Tibial nerve (tissue), 4 donors: Measurements from ENCODE around the gene FCSK. TPM values are rescaled to one million over a fixed set of nuclear protein-coding genes. Genes with fewer than 3 reads are reported as not detected.

Experiments
- DNase-seq, 2 donors: peaks; one replicate each; pipeline ENCODE4 v3.0.0-alpha.2; 2019; ENCODE audit warnings: low spot score in 2 of 2
- H3K27ac ChIP-seq, 4 donors: fragments of 200-600 bp; sonication (generic) in 3 of 4; one replicate each; pipeline ENCODE4 v1.5.1; 2017 to 2019; ENCODE audit warnings: mild to moderate bottlenecking in 1 of 4
- H3K27me3 ChIP-seq, 2 donors: fragments of 200-600 bp; sonication (generic) in 1 of 2; one replicate each; pipeline versions ENCODE4 v1.5.1 to v1.6.0; 2017 to 2019
- H3K36me3 ChIP-seq, 3 donors: fragments of 200-600 bp; sonication (generic); one replicate each; pipeline ENCODE4 v1.5.1; 2018 to 2019
- H3K4me1 ChIP-seq, 4 donors: fragments of 200-600 bp; sonication (generic) in 3 of 4; one replicate each; pipeline ENCODE4 v1.5.1; 2017 to 2019
- H3K4me3 ChIP-seq, 4 donors: fragments of 200-600 bp; sonication (generic) in 3 of 4; one replicate each; pipeline ENCODE4 v1.5.1; 2017 to 2019; ENCODE audit warnings: mild to moderate bottlenecking in 1 of 4, moderate library complexity in 1 of 4
- H3K9me3 ChIP-seq, 4 donors: fragments of 200-600 bp; sonication (generic) in 3 of 4; one replicate each; pipeline ENCODE4 v1.5.1; 2017 to 2019
- CTCF ChIP-seq, 5 experiments: fragments of 200-600 bp in 3 of 5; fragments of 450-650 bp in 2 of 5; sonication (generic) in 3 of 5; IDR thresholded peaks; one replicate each; pipeline ENCODE4 v1.5.1; 2016 to 2019; ENCODE audit warnings: antibody characterized with exemption in 5 of 5, mild to moderate bottlenecking in 3 of 5, moderate library complexity in 2 of 5
- EP300 ChIP-seq, 2 donors: sonication (generic); formaldehyde crosslinking; IDR thresholded peaks; one replicate each; pipeline ENCODE4 v1.6.1; 2017; ENCODE audit warnings: antibody characterized with exemption in 2 of 2, mild to moderate bottlenecking in 1 of 2
- POLR2A ChIP-seq, 2 donors: fragments of 450-650 bp; IDR thresholded peaks; one replicate each; pipeline ENCODE4 v1.6.1; 2017; ENCODE audit warnings: antibody characterized with exemption in 2 of 2, mild to moderate bottlenecking in 2 of 2, moderate library complexity in 2 of 2
- WGBS, 2 donors: methylation state at CpG; one replicate each; pipeline ENCODE4 v1.1.5; 2018; 5-methylcytosine and 5-hydroxymethylcytosine counted together
- total RNA-seq, 4 donors: library from RNA; depleted of rRNA; stranded (reverse); fragments of >200 nt; gene quantifications; one replicate each; pipeline ENCODE4 v1.1.0, GENCODE V29; 2016

FCSK gene
- total RNA-seq, 4 donors from 2014 or later, result 21.3 to 53.1 (median 37.9) TPM

- H3K4me3 ChIP-seq, result no peak overlapping the region
- 43 to 44% methylated on average over 3 of the region's 3 CpGs for WGBS, 2 donors
- no peak for DNase-seq
- TF ChIP-seq CTCF (IDR thresholded peaks at IDR 0.05) (no peak), EP300 (IDR thresholded peaks at IDR 0.05) (no peak), POLR2A (IDR thresholded peaks at IDR 0.05) (no peak)
- H3K27ac ChIP-seq, result peak overlapping the region in 3 of 4 donors; percentile 29 to 72 (median 54)
- H3K9me3 ChIP-seq, result no peaks in the 10 kb centered on the region
- H3K4me1 ChIP-seq, result peaks cover 0 to 92% (median 74%) of the 10 kb centered on the region in 4 donors
- no peaks in the 10 kb centered on the region for H3K36me3 ChIP-seq
- H3K27me3 ChIP-seq, result no peaks in the 10 kb centered on the region
These were observed 22.1 kb upstream of the FCSK start for GRCh38 chr16:70432356-70432722.

GRCh38 chr16:70432723-70433457 lies 21.5 kb upstream of the FCSK start:
- TF ChIP-seq CTCF (IDR thresholded peaks at IDR 0.05), result no peak
- TF ChIP-seq POLR2A (IDR thresholded peaks at IDR 0.05), result no peak
- TF ChIP-seq EP300 (IDR thresholded peaks at IDR 0.05), result no peak
- Histone ChIP-seq H3K9me3 (no peaks in the 10 kb centered on the region), H3K27ac (peak overlapping the region in 3 of 4 donors; percentile 29 to 72 (median 54)), H3K27me3 (no peaks in the 10 kb centered on the region), H3K4me3 (no peak overlapping the region), H3K4me1 (peaks cover 0 to 92% (median 74%) of the 10 kb centered on the region in 4 donors), H3K36me3 (no peaks in the 10 kb centered on the region)
- WGBS, 2 donors, result 29 to 41% methylated on average over 12 of the region's 12 CpGs
- DNase-seq, result no peak

GRCh38 chr16:70433458-70434103 lies 20.8 kb upstream of the FCSK start:
- WGBS, 2 donors, result 36 to 47% methylated on average over 5 of the region's 5 CpGs
- H3K27ac ChIP-seq, result peak overlapping the region in 3 of 4 donors; percentile 9 to 72 (median 29)

GRCh38 chr16:70434484-70435260 lies 19.7 kb upstream of the FCSK start:
- Histone ChIP-seq H3K27ac (peak overlapping the region in 1 of 4 donors; percentile 36), H3K36me3 (no peaks in the 10 kb centered on the region), H3K27me3 (no peaks in the 10 kb centered on the region), H3K4me3 (no peak overlapping the region), H3K4me1 (peaks cover 0 to 86% (median 61%) of the 10 kb centered on the region in 4 donors), H3K9me3 (no peaks in the 10 kb centered on the region)
- DNase-seq, result no peak
- TF ChIP-seq EP300 (IDR thresholded peaks at IDR 0.05), result no peak
- 83 to 88% methylated on average over 6 of the region's 6 CpGs for WGBS, 2 donors

More at GRCh38 chr16:70433458-70434103, 20.8 kb upstream of the FCSK start:
- peaks cover 0 to 90% (median 69%) of the 10 kb centered on the region in 4 donors for H3K4me1 ChIP-seq
- no peaks in the 10 kb centered on the region for H3K27me3 ChIP-seq
- no peaks in the 10 kb centered on the region for H3K36me3 ChIP-seq
- DNase-seq, result no peak
- no peak overlapping the region for H3K4me3 ChIP-seq
- H3K9me3 ChIP-seq, result no peaks in the 10 kb centered on the region
- no peak for TF ChIP-seq CTCF (IDR thresholded peaks at IDR 0.05)
- TF ChIP-seq EP300 (IDR thresholded peaks at IDR 0.05), result peak in 1 of 2 donors; percentile 10
- TF ChIP-seq POLR2A (IDR thresholded peaks at IDR 0.05), result no peak

DNA sequence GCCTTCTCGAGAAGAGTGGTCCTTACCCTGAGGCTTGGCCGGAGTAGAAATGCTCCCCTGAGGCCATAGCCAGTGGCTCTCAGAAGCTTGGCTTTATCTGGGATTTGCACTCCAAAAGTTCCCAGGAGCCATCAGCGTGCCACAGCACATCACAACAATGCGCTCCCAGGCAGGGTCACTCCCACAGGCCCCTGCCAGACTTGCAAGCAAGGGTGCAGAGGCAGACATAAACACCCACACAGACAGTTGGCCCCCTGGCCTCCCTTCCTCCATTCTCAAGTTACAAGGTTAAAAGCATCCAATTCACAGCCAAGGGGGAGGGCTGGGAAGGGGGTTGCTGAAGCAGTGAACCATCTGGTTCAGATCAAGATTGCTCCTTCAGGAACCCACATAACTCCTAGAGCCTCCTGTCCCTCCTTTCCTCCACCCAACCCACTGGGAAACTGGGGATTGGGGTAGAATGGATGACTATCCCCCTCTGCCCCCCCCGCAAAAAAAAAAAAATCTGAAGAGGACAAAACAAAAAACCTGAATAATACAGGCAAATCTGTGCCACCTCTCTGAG lies 17.3 kb upstream of the FCSK start:
- no peaks in the 10 kb centered on the region for H3K27me3 ChIP-seq
- WGBS, 2 donors, result 14 to 40% methylated on average over 4 to 5 of the region's 5 CpGs
- no peaks in the 10 kb centered on the region for H3K9me3 ChIP-seq
- H3K36me3 ChIP-seq, result no peaks in the 10 kb centered on the region
- TF ChIP-seq CTCF (IDR thresholded peaks at IDR 0.05) (no peak), EP300 (IDR thresholded peaks at IDR 0.05) (no peak), POLR2A (IDR thresholded peaks at IDR 0.05) (no peak)
- H3K27ac ChIP-seq, result peak overlapping the region in 3 of 4 donors; percentile 72 to 91 (median 81)
- no peak for DNase-seq
- peaks cover 0 to 65% (median 38%) of the 10 kb centered on the region in 4 donors for H3K4me1 ChIP-seq
- H3K4me3 ChIP-seq, result peak overlapping the region in 2 of 4 donors; percentile 82 to 97
